Fibroblast of the aortic adventitia (primary cell): ENCODE data around the gene PSMD13. TPM values are rescaled to one million over a fixed set of nuclear protein-coding genes. Genes with fewer than 3 reads are reported as not detected.
"Not testable (repeated sequence)": the region's sequence is repeated elsewhere in the genome, so short reads cannot be mapped to it uniquely, and the experiment has no call there.

Experiments
- DNase-seq: peaks from one replicate; pipeline ENCODE4 v3.0.0-alpha.2; 2010; ENCODE audit warnings: low read depth
- H3K4me3 ChIP-seq: 2 replicates; pipeline ENCODE4 v1.5.1; 2011; ENCODE audit warnings: low read depth, mild to moderate bottlenecking, control low read depth, low read length, moderate library complexity
- CTCF ChIP-seq: IDR thresholded peaks from 2 replicates; pipeline ENCODE4 v1.5.1; 2011; ENCODE audit warnings: mild to moderate bottlenecking, low read length, control low read depth, inconsistent platforms; ENCODE audit not compliant: insufficient read depth
- total RNA-seq: library from RNA; depleted of rRNA; stranded (reverse); fragments of >200 nt; gene quantifications from 2 replicates; pipeline ENCODE4 v1.2.3, GENCODE V29; 2012; ENCODE audit warnings: low replicate concordance

Gene PSMD13
- total RNA-seq, 1 donor: 96.9 TPM

GRCh38 chr11:282630-283360, 46.0 kb downstream of the PSMD13 start:
- DNase-seq: no peak
- H3K4me3 ChIP-seq: no peak overlapping the region
- TF ChIP-seq CTCF: no peak

GRCh38 chr11:283405-284104, 46.8 kb downstream of the PSMD13 start:
- TF ChIP-seq CTCF: no peak
- no peak overlapping the region for H3K4me3 ChIP-seq
- no peak for DNase-seq

GRCh38 chr11:284105-285020, 47.6 kb downstream of the PSMD13 start:
- no peak overlapping the region for H3K4me3 ChIP-seq
- no peak for TF ChIP-seq CTCF
- DNase-seq: no peak

- TF ChIP-seq CTCF: no peak
- H3K4me3 ChIP-seq: no peak overlapping the region
- no peak for DNase-seq
These were observed 48.5 kb downstream of the PSMD13 start for GRCh38 chr11:285021-285893.

GRCh38 chr11:285894-286220, 49.1 kb downstream of the PSMD13 start:
- TF ChIP-seq CTCF: no peak
- no peak for DNase-seq
- no peak overlapping the region for H3K4me3 ChIP-seq

GRCh38 chr11:286977-287820, 50.4 kb downstream of the PSMD13 start:
- not testable (repeated sequence) for H3K4me3 ChIP-seq, DNase-seq
